Activated naive CD4-positive, alpha-beta T cell (primary cell): Measurements from ENCODE around the gene RBM10.

ENCODE experiments used
- DNase-seq, 4 experiments: peaks; one replicate each; lab custom pipeline; 2025; lab: John Stamatoyannopoulos, UW

RBM10 gene

DNA sequence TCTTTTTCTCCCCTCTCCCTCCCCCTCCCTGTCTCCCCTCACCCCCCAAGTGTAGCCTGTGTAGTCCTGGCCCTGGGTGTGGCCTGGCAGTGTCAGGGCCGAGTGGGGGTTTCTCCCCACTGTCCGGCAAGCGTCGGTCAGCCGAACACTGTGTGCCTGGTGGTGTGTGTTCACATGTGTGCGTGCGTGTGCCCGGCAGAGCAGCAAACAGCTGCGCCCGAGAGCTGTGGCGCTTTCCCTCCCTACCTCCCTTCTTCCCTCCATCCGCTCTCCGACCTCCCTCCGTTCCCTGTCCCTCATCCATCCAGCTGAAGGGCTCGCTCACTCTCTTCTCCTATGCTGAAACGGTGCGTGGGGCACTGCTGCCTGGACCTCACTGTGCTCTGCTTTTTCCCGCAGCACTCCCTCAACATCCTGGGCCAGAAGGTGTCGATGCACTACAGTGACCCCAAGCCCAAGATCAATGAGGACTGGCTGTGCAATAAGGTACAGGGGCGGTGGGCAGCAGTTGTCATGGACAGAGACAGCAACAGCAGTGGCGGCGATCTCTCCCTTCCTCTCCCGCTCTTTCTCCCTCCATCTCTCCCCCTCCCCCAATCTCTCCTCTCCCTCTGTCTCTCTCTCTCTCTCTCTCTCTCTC lies 31.2 kb downstream of the RBM10 start:
- no peak for DNase-seq

DNA sequence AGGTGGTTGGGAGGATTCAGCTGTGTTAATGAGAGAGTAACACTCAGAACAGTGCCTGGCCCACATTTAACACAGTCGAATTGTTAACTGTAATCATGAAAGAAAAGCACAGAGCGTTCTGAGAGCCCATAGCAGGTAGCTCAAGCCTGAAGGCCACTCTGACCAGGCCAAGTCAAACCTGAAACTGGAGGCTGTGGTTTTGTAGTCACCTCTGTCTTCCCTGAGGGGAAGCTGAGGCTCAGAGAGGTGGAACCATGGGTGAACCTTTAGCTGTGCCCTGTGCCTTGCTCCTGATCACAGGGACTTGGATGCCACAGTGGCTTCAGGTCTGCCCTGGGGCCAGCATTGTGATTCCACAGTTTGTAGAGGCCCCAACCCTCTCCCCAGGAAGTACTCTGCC lies 32.1 kb downstream of the RBM10 start:
- DNase-seq: no peak

DNA sequence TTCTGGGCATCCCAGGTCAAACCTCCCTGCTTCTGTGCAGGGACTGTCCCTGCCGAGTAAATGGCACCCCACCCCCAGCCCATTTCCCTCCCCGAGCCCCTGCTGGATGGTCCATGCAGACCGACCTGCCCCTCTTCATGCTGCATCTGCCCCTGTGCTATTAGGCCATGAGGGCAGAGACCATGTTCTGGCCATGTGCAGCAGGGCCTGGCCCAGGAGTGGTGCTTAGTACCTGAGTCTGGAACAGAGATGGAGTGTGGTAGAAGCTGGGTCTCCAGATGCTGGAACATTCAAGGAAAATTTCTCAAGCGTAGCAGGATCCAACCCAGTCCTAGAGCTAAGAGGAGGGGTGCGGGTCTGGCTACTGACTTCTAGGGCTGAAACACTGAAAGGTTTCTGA lies 33.3 kb downstream of the RBM10 start:
- no peak for DNase-seq

DNA sequence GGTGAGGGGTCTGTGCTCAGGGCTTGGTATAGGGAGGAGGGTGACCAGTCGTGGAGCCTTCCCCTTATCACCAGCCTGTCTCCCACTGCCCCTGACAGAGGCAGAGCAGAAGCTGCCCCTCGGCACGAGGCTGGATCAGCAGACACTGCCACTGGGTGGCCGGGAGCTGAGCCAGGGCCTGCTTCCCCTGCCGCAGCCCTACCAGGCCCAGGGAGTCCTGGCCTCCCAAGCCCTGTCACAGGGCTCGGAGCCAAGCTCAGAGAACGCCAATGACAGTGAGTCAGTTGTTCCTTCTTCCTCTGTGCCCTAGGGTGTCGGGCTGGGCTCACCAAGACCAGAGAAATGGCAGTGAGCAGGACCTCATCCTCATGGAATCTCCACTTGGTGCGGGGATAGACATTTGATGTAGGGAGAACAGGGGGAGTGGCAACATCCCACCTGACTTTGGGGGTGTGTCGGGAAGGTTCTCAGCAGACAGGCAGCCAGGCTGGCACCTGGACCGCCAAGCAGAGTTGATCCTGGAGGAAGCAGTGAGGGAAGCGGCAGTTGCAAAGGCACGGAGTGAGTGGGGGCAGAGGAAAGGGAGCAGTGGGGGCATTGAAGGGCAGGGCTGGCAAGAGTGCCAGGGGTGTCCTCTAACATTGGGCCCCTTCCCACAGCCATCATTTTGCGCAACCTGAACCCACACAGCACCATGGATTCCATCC lies 34.4 kb downstream of the RBM10 start:
- DNase-seq: no peak

DNA sequence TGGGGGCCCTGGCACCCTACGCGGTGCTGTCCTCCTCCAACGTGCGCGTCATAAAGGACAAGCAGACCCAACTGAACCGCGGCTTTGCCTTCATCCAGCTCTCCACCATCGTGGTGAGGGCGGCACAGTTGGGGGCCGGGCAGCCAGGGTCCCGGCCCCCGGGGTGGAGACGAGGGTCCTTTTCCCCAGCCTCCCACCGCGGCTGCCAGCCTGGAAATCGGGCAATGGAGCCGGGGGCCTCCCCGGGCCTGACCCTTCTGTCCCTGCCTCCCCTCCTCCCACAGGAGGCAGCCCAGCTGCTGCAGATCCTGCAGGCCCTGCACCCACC lies 34.9 kb downstream of the RBM10 start:
- DNase-seq: no peak

DNA sequence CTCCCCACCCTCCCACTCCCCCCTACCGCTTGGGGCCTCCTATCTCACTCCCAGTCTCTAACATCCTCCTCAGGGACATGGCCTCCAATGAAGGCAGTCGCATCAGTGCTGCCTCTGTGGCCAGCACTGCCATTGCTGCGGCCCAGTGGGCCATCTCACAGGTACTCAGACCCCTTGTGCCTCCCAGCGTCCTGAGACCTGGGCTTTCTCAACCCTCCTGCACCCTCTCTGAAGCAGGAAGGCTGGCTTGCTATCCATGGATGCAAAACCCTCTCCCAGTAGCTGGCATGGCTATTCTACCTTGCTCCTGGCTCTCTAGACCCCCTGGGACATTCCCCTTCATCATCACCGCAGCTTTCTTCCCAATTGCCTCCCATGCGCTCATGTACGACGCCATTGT lies 35.3 kb downstream of the RBM10 start:
- no peak for DNase-seq

DNA sequence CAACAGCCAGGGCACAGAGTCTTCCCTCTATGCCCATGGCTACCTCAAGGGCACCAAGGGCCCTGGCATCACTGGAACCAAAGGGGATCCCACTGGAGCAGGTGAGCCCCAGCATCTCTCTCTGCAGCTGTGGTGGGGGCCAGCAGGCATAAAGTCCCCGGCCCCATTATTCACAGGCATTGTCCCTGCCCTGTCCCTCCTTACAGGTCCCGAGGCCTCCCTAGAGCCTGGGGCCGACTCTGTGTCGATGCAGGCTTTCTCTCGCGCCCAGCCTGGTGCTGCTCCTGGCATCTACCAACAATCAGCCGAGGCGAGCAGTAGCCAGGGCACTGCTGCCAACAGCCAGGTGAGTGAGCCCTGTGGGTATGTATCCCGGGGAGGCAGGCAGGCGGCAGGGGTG lies 36.3 kb downstream of the RBM10 start:
- no peak for DNase-seq

DNA sequence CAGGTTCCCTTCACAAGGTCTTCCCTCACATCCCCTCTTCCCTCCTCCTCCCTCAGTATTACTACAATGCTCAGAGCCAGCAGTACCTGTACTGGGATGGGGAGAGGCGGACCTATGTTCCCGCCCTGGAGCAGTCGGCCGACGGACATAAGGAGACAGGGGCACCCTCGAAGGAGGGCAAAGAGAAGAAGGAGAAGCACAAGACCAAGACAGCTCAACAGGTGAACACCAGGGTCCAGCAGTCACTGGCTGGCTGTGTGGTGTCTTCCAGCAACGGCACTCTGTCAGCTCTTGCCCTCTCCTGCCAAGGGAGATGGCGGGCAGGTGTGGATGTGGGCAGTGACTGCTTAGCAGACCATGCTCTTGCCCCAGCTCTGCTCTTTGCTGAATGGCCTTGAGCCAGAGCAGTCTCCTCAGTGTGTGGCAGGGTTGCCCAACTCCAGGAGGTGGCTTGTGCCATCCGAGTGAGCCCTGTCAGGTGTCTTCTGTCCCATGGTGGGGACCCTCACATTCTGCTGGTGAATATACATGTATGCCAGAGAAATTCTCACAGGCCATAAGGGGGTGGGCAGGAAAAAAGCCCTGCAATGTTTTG lies 37.2 kb downstream of the RBM10 start:
- no peak for DNase-seq

DNA sequence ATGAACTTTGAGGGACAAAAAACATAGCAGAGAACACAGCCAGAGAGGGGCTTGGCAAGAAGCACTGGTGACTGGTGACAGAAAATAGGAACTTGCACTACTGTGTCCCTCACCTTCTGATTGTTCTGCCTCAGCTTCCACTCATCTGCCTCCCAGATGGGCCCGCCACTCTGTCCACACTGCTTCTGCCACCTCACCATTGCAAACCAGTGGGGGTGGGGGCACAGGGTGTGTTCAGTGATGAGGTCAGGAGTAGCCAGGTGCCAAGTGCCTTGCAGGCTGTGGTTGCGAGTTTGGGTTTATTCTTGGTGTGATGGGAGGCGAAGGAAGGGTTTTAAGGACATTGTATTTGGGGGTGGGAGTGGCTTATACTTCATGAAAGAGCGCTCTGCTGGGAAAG lies 39.5 kb downstream of the RBM10 start:
- DNase-seq: no peak

DNA sequence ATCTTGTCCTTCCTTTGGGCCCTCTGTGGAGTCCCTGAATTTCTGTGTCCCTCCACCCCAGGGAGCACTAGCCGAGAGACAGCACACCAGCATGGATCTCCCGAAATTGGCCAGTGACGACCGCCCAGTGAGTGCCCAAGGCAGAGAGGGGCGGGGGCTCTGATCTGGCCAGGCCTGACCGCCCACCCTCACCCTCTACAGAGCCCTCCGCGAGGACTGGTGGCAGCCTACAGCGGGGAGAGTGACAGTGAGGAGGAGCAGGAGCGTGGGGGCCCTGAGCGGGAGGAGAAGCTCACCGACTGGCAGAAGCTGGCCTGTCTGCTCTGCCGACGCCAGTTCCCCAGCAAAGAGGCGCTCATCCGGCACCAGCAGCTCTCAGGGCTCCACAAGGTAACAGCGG lies 40.2 kb downstream of the RBM10 start:
- DNase-seq: no peak

DNA sequence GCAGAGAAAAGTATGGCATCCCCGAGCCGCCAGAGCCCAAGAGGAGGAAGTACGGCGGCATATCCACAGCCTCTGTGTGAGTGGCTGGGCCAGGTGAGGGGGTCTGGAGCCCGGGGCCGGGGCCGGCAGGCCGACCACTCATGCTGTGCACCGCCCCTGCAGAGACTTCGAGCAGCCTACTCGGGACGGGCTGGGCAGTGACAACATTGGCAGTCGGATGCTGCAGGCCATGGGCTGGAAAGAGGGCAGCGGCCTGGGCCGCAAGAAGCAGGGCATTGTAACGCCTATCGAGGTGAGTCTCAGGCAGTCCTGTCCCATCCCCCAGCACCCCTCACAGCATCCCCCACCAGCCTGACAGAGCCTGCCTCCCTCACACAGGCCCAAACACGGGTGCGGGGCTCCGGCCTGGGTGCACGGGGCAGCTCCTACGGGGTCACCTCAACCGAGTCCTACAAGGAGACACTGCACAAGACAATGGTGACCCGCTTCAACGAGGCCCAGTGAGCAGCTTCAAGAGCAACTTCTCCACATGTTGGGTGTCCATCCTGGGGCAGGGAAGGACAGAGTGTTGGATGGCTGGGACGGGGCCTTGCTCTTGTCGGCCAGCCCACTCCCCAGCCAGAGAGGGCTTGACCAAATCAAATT lies 41.2 kb downstream of the RBM10 start:
- no peak for DNase-seq

DNA sequence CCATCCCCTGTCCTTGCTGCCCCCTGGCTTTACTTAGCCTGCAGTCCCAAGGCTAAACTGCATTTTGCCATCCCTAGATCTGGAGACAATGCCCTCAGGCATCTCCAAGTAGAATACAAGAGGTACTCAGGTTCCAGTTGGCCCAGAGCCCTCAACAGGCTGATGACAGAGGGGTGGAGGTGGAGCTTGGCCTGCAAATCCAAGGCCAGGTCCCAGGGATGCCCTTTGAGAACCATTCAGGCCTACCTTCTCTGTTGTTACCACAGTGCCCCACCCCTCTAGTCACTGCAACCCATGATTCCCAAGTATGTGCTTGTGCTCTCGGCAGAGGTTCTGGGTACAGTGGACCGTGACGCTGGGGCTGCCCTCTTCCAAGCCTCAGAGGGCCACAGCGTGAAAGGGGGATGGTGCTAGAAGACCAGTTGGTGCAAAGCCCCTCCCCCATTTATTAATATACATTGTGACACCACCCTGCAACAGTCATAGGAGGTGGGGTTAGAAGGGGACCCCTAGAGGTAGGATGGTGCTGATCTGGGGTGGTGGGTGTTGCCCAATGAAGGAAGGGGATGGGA lies 42.2 kb downstream of the RBM10 start:
- no peak for DNase-seq

DNA sequence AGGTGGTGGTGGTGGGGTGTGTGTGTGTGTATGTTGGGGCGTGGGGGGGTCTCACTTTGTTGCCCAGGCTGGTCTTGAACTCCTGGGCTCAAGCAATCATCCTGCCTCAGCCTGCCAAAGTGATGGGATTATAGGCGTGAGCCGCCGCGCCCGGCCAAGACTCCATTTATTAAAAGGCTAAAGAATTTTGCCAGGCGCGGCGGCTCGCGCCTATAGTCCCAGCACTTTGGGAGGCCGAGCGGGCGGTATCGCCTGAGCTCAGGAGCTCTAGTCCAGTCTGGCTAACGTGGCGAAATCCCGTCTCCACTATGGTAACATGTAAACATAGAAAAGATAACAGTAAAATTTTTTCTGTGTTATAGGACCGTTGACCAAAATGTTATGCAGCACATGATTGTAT lies 44.9 kb downstream of the RBM10 start:
- DNase-seq: no peak

DNA sequence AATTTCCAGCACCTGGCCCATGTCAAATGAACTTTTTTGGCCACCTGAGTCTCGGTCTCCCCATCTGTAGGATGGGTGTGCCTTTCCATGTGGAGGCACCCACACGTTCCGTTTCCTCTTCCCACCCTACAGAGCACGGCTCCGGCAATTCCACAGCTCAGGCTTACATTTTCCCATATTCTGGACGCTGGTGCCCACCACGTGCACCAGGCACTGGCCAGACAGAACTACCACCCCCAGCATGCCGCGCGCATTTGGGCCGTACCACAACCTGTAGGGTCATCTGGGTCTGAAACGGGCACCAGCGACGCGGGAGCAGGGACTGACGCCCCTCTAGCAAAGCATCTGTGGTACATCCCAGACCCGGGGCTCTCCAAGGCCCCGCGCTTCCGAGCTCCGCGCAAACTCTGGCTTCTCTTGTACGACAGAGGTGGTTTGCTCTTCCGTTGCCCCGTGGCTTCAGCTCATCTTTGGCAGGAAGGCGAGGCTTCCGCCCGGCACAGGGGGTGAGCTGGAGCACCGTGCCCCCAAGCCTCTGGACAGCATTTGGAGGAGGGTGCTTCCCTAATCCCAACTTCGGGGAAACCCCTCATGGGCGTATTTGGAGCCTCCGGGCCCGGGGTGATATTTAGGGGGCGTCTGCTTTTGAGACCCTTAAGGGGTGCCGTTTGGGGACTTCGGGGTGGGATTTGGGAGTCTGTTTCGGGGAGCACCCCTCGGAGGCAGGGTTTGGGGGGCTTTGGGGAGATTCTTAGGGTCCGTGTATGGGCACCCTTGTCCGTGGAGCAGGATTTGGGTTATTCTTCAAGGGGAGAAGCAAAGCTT lies 45.6 kb downstream of the RBM10 start:
- peak; percentile 39 to 68 (median 52) for DNase-seq

DNA sequence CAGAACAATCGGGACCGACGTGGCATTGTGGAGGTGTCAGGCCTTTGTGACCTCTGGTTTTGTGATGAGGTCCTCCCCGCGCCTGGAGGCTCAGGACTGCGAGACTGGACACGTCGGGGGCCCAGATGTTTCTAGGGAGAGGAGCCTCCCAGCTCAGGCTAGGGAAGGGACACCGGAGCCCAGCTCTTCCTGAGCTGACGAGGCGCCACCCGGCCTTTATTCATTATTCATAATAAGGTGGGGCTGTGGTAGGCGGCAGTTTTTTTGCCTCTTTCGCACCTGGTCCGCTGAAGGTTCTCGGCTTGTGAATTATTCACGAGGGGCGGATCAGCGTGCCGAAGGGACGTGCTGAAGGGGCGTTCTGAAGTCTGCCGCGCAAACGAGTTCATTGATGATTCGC lies 46.3 kb downstream of the RBM10 start:
- peak in 2 of 4 experiments; percentile 6 to 26 for DNase-seq

DNA sequence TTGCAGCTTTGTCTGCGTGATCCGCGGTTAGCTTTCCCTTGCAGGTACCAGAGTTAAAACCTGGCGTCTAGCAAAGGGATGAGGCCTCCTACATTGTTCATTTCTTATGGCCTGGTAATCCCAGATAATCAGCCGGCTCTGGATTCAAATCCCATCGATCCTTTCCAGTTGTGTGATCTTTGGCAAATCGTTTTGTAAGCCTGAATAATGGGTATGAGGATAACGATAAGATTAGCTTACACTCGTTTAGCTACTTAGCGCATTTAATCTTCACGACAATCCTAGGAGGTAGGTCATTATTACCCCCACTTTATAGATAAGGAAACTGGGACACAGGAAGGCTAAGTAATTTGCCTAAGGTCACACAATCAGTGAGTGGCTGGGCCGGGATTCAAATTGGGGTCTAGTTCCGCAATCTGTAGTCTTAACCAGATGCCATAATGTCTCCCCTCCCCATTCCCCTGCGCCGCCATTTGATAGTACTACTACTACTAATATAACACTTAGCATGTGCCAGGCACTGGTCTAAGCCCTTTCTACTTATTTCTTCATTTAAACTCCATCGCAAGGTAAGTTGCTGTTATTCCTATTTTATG lies 46.9 kb downstream of the RBM10 start:
- no peak for DNase-seq

DNA sequence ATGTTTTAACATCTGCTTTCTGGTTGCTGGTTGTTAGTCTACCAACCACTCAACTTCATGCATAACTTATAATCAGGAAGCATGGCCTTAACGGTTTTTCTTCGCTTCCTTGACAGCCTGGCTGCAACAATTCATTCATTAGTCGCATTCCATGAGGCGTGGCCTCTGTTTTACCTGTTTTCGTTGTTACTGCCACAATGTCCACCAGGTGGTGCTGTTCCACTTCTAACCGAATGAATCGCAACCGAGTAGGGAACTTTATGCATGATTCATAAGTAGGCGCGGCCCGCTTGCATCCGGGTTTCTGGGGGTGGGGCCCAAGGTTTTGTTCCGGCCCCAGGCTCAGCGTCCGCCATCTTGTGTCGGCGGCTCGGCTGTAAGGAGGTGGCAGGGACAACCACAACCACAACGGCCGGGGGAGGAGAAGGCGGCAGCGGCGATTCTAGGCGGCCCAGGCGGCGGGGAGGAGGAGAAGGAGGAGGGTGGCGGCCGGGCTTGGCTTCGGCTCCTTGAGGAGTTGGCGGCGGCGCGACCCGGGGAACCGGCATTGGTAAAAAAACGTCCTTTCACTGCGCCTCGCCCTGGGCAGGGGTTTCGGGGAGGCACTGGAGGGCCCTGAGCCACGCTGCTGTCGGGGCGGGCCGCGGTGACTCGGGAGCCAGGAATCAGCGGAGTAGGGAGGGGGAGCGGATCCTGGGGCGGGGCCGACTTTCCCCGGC lies 48.6 kb downstream of the RBM10 start, which contains the start of gene UBA1:
Gene UBA1, plus strand, starts transcription at position 355 of the 719 bp plus-strand sequence. CDS start 4,974 bp downstream, outside the sequence.
- peak; percentile 70 to 95 (median 88) for DNase-seq

DNA sequence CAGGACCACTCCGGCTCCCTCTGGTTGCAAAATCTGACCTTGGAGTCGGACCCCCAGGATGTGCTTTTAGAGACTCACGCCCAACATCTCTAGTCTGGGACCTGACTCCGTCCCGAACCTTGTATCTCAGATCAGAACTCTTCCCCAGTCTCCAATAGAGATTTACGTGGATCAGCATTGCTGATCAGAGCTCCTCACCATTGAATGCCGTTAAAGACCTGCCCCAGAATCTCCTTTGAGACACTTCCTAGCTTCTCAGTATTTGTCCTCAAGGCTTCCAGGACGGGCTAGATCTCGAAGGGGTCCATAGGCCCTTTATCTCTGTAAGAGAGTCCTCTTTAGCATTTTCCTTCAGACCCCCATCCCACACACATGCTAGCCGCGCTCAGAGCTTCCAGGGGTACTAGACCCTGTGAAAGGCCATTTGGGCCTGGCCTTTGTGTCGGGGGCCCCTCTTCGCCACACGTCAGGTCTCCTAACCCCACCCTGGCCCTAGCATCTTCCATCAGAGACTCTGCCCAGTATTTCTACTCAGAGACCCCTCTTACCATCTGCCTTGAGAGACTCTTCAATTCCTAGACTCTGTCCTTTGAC lies 49.3 kb downstream of the RBM10 start:
- DNase-seq: no peak

DNA sequence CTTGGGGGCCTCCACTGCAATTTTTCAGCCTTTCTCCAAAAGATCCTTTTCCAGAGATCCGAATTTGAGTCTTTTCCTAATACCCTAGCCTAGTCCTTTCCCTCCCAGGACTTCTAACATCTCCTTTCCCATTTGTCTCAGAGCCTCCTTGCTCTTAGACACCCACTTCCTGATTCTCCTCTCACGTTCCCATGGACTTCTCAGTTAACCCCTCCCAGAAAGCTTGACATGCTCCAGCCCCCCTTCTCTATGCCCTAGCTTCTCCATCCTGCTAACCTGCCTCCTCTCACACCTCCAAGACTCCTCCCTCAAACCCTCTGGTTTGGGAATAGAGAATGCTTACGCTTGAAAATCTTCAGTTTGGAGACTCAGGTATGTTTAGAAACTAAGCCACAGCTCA lies 51.1 kb downstream of the RBM10 start:
- DNase-seq: no peak

DNA sequence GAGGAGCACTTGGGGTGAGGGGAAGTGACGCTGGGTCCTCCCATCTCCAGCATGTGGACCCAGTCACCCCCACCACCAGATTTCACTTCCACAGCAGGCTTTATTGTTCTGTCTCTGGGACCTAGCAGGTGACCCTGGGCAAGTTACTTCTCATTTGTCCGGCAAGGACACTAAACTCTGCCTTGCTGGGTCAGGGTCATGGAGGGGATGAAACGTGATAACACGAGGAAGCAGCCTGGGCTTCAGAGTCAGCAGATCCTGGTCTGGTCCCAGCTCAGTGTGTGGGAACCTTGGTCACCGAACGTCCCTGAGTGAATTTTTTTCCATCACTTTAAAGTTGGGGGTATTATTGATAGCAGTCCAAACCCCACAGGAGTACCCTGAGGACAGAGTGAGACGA lies 52.5 kb downstream of the RBM10 start:
- DNase-seq: no peak
